Endothelial cell of umbilical vein (primary cell): ENCODE results near the gene SHISA5.

Experiments
- CTCF ChIP-seq, 2 donors: IDR thresholded peaks; 1 replicate in 1 of 2; 2 replicates in 1 of 2; pipeline ENCODE4 v1.5.1; 2011; ENCODE audit warnings: low read length in 2 of 2, mild to moderate bottlenecking in 2 of 2, moderate library complexity in 2 of 2, control low read depth in 1 of 2, inconsistent platforms in 1 of 2, low read depth in 1 of 2; ENCODE audit not compliant: insufficient read depth in 1 of 2; ENCODE audit errors: extremely low read depth in 1 of 2
- EZH2 ChIP-seq: IDR thresholded peaks from 2 replicates; pipeline ENCODE4 v1.6.1; 2012; ENCODE audit warnings: borderline replicate concordance, low read depth, mild to moderate bottlenecking, moderate library complexity, low read length, inconsistent platforms; ENCODE audit not compliant: severe bottlenecking
- GATA2 ChIP-seq: IDR thresholded peaks from 2 replicates; pipeline ENCODE4 v1.7.0; 2011; ENCODE audit warnings: low read depth, mild to moderate bottlenecking, moderate library complexity, mixed read lengths, low read length; ENCODE audit not compliant: insufficient read length, insufficient read depth
- JUN ChIP-seq: IDR thresholded peaks from 2 replicates; pipeline ENCODE4 v1.6.1; 2011; ENCODE audit warnings: borderline replicate concordance, low read depth; ENCODE audit not compliant: insufficient read length, insufficient read depth
- MYC ChIP-seq: IDR thresholded peaks from one replicate; pipeline ENCODE4 v1.6.1; 2011; ENCODE audit warnings: mild to moderate bottlenecking, low read depth, low read length

- TF ChIP-seq CTCF (IDR thresholded peaks at IDR 0.05; ENCODE audit: extremely low read depth in 1 of 2, insufficient read depth in 1 of 2, low read depth in 1 of 2, low read length in 2 of 2) (no peak), JUN (no peak), EZH2 (no peak), GATA2 (no peak), MYC (no peak)
These were observed 27.4 kb downstream of the SHISA5 start for GRCh38 chr3:48476426-48477053.
